HUES48 (cell line): ENCODE data around the gene DENND4B.
A peak's percentile ranks its signal among the peaks of the same experiment; 100 is the strongest.
"Not testable (repeated sequence)": the region's sequence is repeated elsewhere in the genome, so short reads cannot be mapped to it uniquely, and the experiment has no call there.

Source experiments
- H3K27ac ChIP-seq: one replicate; pipeline ENCODE4 v1.7.0; 2013; ENCODE audit warnings: low read depth, low read length, inconsistent platforms
- H3K27me3 ChIP-seq: 2 replicates; pipeline ENCODE4 v1.6.1; 2013; ENCODE audit warnings: mild to moderate bottlenecking, low read length; ENCODE audit not compliant: control insufficient read depth, insufficient read depth
- H3K36me3 ChIP-seq: 2 replicates; pipeline ENCODE4 v1.6.1; 2013; ENCODE audit warnings: low read length; ENCODE audit not compliant: control insufficient read depth, insufficient read depth
- H3K4me1 ChIP-seq: 2 replicates; pipeline ENCODE4 v1.6.1; 2013; ENCODE audit warnings: mild to moderate bottlenecking, low read length; ENCODE audit not compliant: control insufficient read depth, insufficient read depth
- H3K4me3 ChIP-seq: 2 replicates; pipeline ENCODE4 v1.5.1; 2013; ENCODE audit warnings: mild to moderate bottlenecking, low read depth, low read length
- H3K9ac ChIP-seq: 2 replicates; pipeline ENCODE4 v1.6.1; 2013; ENCODE audit warnings: mild to moderate bottlenecking, low read depth, low read length, moderate library complexity
- H3K9me3 ChIP-seq: 2 replicates; pipeline ENCODE4 v1.6.1; 2013; ENCODE audit warnings: low read length; ENCODE audit not compliant: control insufficient read depth, insufficient read depth

Gene DENND4B

GRCh38 chr1:153984123-153984894 lies 37.8 kb upstream of the DENND4B start:
- Histone ChIP-seq H3K4me1 (peaks cover 10% of the 10 kb centered on the region; the same call in 1 of the 2 replicates), H3K27ac (peak overlapping the region; percentile 89), H3K9me3 (no peaks in the 10 kb centered on the region), H3K27me3 (no peaks in the 10 kb centered on the region), H3K9ac (no peak overlapping the region), H3K36me3 (peaks cover 30% of the 10 kb centered on the region), H3K4me3 (peak overlapping the region; percentile 91)

DNA sequence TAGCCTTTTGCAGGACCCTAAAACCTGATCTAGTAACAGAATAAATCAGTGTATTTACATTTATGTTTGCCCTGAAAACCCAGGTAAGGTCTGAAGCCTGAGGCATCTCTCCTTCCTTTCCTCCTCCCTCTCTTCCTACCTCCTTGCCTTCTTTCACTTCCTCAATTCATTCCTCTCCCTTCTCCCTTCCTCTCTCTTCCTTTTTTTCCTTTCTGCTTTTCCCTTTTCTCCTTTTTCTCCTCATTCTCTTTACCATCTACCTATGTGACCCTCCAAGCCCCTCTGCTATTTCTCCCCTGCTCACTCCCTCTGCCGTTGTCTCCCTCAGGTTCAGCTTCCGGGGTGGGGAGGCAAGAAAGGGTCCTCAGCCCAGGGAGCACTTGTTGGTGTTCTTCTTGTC lies 35.2 kb upstream of the DENND4B start:
- H3K27ac ChIP-seq, H3K4me3 ChIP-seq, H3K4me1 ChIP-seq, H3K9me3 ChIP-seq, H3K9ac ChIP-seq, H3K27me3 ChIP-seq: not testable (repeated sequence)
- peaks cover 35% of the 10 kb centered on the region for H3K36me3 ChIP-seq

GRCh38 chr1:153979091-153979490 lies 32.6 kb upstream of the DENND4B start:
- H3K27ac ChIP-seq, H3K4me1 ChIP-seq, H3K9ac ChIP-seq, H3K27me3 ChIP-seq, H3K4me3 ChIP-seq, H3K9me3 ChIP-seq: not testable (repeated sequence)
- H3K36me3 ChIP-seq: peaks cover 51% of the 10 kb centered on the region

DNA sequence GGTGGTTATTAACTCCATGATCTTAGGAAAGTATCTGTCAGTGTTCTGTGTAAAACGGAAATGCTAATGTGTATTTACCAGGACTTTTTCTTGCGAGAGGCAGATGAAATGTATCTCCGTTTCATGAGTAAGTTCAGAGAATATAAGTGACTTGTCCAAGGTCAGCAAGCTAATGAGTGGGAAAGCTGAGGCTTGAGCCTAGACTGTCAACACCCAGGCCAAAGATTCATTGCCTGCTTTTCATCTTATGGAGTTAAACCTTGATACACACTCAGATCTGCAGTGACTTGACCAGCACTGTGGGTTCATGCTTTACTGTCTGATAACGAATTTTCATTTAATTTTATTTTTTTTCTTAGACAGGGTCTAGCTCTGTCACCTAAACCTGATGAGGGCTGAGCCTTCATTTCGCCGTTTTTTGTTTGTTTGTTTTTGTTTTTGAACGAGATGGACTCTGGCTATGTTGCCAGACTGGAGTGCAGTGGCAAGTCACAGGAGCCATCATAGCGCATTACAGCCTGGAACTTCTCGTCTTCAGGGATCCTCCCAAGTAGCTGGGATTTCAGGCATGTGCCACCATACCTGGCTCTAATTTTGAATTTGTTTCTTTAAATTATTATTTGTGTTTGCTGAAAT lies 31.9 kb upstream of the DENND4B start:
- Histone ChIP-seq H3K4me1 (peaks cover 4% of the 10 kb centered on the region; the same call in 1 of the 2 replicates), H3K9ac (no peak overlapping the region), H3K27ac (peak overlapping the region; percentile 95), H3K9me3 (no peaks in the 10 kb centered on the region), H3K4me3 (peak overlapping the region; percentile 96), H3K36me3 (peaks cover 55% of the 10 kb centered on the region), H3K27me3 (no peaks in the 10 kb centered on the region)

- Histone ChIP-seq H3K36me3 (peaks cover 57% of the 10 kb centered on the region), H3K4me3 (peak within 1 kb of the TSS; percentile 96), H3K27me3 (no peaks in the 10 kb centered on the region)
Observed at GRCh38 chr1:153977250-153978240, 31.0 kb upstream of the DENND4B start, which contains the start of gene JTB. Gene JTB (minus strand): TSS chr1:153977674. CDS start chr1:153977252, 422 bp downstream.

DNA sequence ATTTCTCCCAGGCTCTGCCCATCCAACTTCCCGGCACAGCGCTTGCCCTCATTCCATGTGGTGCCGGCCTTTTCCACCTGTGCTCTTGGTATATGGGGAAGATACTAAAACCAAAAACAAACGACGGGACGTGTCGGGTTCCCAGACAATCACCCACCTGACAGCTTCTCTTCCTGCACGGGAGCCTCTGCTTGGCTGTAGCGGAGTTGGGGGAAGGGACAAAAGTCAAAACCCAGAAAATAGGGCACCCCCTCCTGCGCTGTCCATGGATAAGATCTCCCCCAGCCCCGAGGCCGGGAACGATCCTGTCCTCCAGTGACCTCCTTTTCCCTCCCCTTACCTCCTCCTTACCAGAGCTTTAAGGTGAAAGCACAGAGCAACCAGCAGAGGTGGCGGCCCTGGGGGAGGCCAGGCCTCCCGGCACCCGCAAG lies 30.3 kb upstream of the DENND4B start:
- peaks cover 50% of the 10 kb centered on the region for H3K36me3 ChIP-seq
- H3K27ac ChIP-seq: peak overlapping the region; percentile 95
- H3K4me3 ChIP-seq: peak overlapping the region; percentile 96
- no peaks in the 10 kb centered on the region for H3K27me3 ChIP-seq
- peak overlapping the region; percentile 89 for H3K9ac ChIP-seq
- H3K9me3 ChIP-seq: no peaks in the 10 kb centered on the region
- peaks cover 4% of the 10 kb centered on the region; the same call in 1 of the 2 replicates for H3K4me1 ChIP-seq

More at GRCh38 chr1:153977250-153978240, 31.0 kb upstream of the DENND4B start, which contains the start of gene JTB:
- Histone ChIP-seq H3K4me1 (peaks cover 4% of the 10 kb centered on the region; the same call in 1 of the 2 replicates), H3K9me3 (no peaks in the 10 kb centered on the region), H3K9ac (peak within 1 kb of the TSS; percentile 89), H3K27ac (peak within 1 kb of the TSS; percentile 95)

GRCh38 chr1:153973525-153973924 lies 27.0 kb upstream of the DENND4B start:
- no peak overlapping the region for H3K4me3 ChIP-seq
- no peak overlapping the region for H3K9ac ChIP-seq
- peaks cover 34% of the 10 kb centered on the region for H3K36me3 ChIP-seq
- no peaks in the 10 kb centered on the region for H3K9me3 ChIP-seq
- no peak overlapping the region for H3K27ac ChIP-seq
- peaks cover 7% of the 10 kb centered on the region; the same call in 1 of the 2 replicates for H3K4me1 ChIP-seq
- H3K27me3 ChIP-seq: no peaks in the 10 kb centered on the region

GRCh38 chr1:153973071-153973470 lies 26.6 kb upstream of the DENND4B start:
- Histone ChIP-seq H3K9ac (no peak overlapping the region), H3K27me3 (no peaks in the 10 kb centered on the region), H3K27ac (no peak overlapping the region), H3K4me3 (no peak overlapping the region), H3K9me3 (no peaks in the 10 kb centered on the region), H3K36me3 (peaks cover 34% of the 10 kb centered on the region), H3K4me1 (peaks cover 10% of the 10 kb centered on the region; the same call in 1 of the 2 replicates)

GRCh38 chr1:153970346-153970745 lies 23.8 kb upstream of the DENND4B start:
- Histone ChIP-seq H3K27me3 (no peaks in the 10 kb centered on the region), H3K36me3 (peaks cover 31% of the 10 kb centered on the region), H3K4me1 (peaks cover 18% of the 10 kb centered on the region; the same call in 1 of the 2 replicates), H3K9me3 (no peaks in the 10 kb centered on the region), H3K9ac (no peak overlapping the region), H3K4me3 (no peak overlapping the region), H3K27ac (no peak overlapping the region)

DNA sequence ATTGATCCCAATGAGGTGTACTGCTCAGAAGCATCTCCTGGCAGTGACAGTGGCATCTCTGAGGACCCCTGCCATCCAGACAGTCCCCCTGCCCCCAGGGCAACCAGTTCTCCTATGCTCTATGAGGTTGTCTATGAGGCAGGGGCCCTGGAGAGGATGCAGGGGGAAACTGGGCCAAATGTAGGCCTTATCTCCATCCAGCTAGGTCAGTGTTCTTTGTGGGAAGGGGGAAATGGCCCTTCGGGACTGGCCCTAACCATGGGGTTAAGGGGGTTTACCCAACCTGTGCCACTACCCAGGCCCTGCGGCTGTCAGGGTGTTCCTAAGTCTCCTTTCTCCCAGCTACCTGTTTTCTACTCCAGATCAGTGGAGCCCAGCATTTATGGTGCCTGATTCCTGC lies 22.5 kb upstream of the DENND4B start:
- peaks cover 18% of the 10 kb centered on the region; the same call in 1 of the 2 replicates for H3K4me1 ChIP-seq
- 0 out of 2 replicates have a peak overlapping the region, but pooled peaks have one; percentile 73 for H3K4me3 ChIP-seq
- no peaks in the 10 kb centered on the region for H3K9me3 ChIP-seq
- no peak overlapping the region for H3K27ac ChIP-seq
- H3K27me3 ChIP-seq: no peaks in the 10 kb centered on the region
- no peak overlapping the region for H3K9ac ChIP-seq
- H3K36me3 ChIP-seq: peaks cover 18% of the 10 kb centered on the region
